T1000 (cell line): ENCODE data around the gene TEDC1.

Experiments used
- DNase-seq: peaks from one replicate; lab custom pipeline; 2025; ENCODE audit warnings: mixed read lengths; lab: John Stamatoyannopoulos, UW

The TEDC1 gene

GRCh38 chr14:105473677-105474482 is 17.2 kb upstream of the TEDC1 start:
- DNase-seq = peak; percentile 77

GRCh38 chr14:105474483-105475268 is 16.4 kb upstream of the TEDC1 start, which contains the start of gene CRIP2:
TSS of gene CRIP2 (plus strand) at chr14:105474821. CDS start at chr14:105474863, 42 bp downstream.
- no peak for DNase-seq

GRCh38 chr14:105475269-105476096 is 15.6 kb upstream of the TEDC1 start:
- no peak for DNase-seq

- DNase-seq = no peak
Observed at GRCh38 chr14:105476097-105476830, 14.8 kb upstream of the TEDC1 start.

- no peak for DNase-seq
Observed at GRCh38 chr14:105476831-105477659, 14.0 kb upstream of the TEDC1 start.

GRCh38 chr14:105477660-105478397 is 13.2 kb upstream of the TEDC1 start:
- DNase-seq = no peak

GRCh38 chr14:105478398-105479251 is 12.4 kb upstream of the TEDC1 start:
- no peak for DNase-seq

GRCh38 chr14:105479431-105480158 is 11.5 kb upstream of the TEDC1 start:
- DNase-seq = no peak

GRCh38 chr14:105480199-105480746 is 10.8 kb upstream of the TEDC1 start:
- DNase-seq = no peak

- peak; percentile 85 for DNase-seq
Observed at GRCh38 chr14:105480807-105481801, 9.9 kb upstream of the TEDC1 start.

- peak; percentile 91 for DNase-seq
Observed at GRCh38 chr14:105481886-105482457, 9.1 kb upstream of the TEDC1 start.

GRCh38 chr14:105482486-105483110 is 8.4 kb upstream of the TEDC1 start:
- DNase-seq = no peak

- DNase-seq = no peak
Observed at GRCh38 chr14:105483300-105484068, 7.6 kb upstream of the TEDC1 start.

- no peak for DNase-seq
Observed at GRCh38 chr14:105484069-105484996, 6.7 kb upstream of the TEDC1 start.
